Measurements from ENCODE around the gene CTIF. TPM values are rescaled to one million over a fixed set of nuclear protein-coding genes. Genes with fewer than 3 reads are reported as not detected.

CTIF gene
- total and polyA plus RNA-seq, 7 experiments from 2014 or later = 1.3 to 11.2 (median 2.5) TPM; not detected in 2

DNA sequence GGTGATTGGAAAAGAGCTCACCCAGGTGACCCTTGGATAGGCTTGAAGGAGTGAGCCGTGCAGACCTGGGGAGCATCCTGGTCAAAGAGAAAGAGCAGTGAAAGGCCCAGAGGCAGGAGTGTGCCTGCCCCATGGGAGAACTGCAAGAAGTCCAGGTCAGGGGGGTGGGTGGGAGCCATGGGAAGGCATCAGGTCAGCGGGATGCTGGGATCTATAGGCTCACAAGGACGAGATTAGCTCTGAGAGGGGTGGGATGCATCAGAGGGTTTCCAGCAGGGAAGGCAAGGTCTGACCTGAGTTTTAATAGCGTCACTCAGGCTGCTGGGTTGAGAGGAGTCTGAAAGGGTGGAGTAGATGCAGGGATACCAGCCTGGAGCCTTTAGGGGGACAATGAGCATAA lies 253.3 kb downstream of the CTIF start:
- no peak for ATAC-seq
- Mint-ChIP-seq H3K4me1 (peaks cover 0 to 13% (median 4%) of the 10 kb centered on the region in 7 donors), H3K27me3 (no peaks in the 10 kb centered on the region), H3K9me3 (peaks cover 0 to 12% (median 0%) of the 10 kb centered on the region in 11 donors), H3K4me3 (no peak overlapping the region), H3K36me3 (peaks cover 0 to 18% (median 0%) of the 10 kb centered on the region in 5 donors), H3K27ac (peak overlapping the region in 1 of 9 donors; percentile 89)
- Histone ChIP-seq H3K27ac (ENCODE audit: low read depth, low read length) (no peak overlapping the region), H3K4me1 (ENCODE audit: control insufficient read depth in 2 of 2, insufficient read depth in 2 of 2, low read length in 2 of 2) (no peaks in the 10 kb centered on the region), H3K9me3 (ENCODE audit: control insufficient read depth in 2 of 3, low read length in 3 of 3) (no peaks in the 10 kb centered on the region), H3K36me3 (ENCODE audit: control insufficient read depth in 2 of 3, insufficient read depth in 3 of 3, low read length in 3 of 3) (no peaks in the 10 kb centered on the region), H3K27me3 (ENCODE audit: control insufficient read depth in 2 of 2, insufficient read depth in 2 of 2, low read length in 2 of 2) (no peaks in the 10 kb centered on the region), H3K4me3 (ENCODE audit: low read length) (no peak overlapping the region)
- DNase-seq = no peak
- POLR2A ChIA-PET = no interaction called here
- CTCF ChIA-PET = no interaction called here
- intact Hi-C loops (cut with micrococcal nuclease) = no loop called here

DNA sequence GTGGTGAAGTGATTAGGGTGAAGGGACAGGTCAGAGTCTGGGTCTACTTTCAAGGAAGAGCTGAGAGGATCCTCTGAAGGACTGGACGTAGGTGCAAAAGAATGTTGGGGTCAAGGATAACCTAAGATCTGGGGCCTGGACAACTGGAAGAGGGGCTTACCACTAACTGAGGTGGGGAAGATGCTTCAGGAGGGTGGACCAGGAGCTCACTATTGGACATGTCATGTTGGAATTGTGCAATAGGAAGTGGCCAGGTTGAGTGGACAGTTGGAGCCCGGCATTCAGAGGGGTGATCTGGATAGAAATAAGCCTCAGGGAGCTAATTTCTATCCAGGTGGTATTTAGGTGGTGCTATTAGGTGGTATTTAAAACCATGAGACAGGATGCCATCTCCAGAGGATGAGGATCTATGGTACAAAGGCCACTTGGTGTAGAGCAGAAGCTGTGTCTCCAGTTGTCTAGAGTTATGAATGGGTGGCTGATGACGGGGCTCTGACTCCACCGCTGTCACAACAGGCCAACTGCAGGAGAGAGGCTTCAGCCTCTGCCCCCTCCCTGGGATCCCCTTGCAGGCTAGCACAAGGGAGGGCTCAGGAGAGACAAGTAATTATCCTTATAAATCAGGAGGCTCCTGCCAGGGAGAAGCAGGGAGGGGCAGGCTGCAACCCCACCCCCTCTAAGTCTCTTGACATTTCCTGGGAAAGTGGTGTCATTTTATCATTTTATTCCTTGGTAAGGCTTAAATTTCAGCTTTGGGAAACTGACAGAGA lies 254.0 kb downstream of the CTIF start:
- H3K36me3 ChIP-seq (ENCODE audit: control insufficient read depth in 2 of 3, insufficient read depth in 3 of 3, low read length in 3 of 3) = no peaks in the 10 kb centered on the region
- POLR2A ChIA-PET = no interaction called here
- intact Hi-C loops (cut with micrococcal nuclease) = no loop called here
- DNase-seq = no peak
- H3K27me3 ChIP-seq (ENCODE audit: control insufficient read depth in 2 of 2, insufficient read depth in 2 of 2, low read length in 2 of 2) = no peaks in the 10 kb centered on the region
- H3K4me3 ChIP-seq (ENCODE audit: low read length) = no peak overlapping the region
- no peak for ATAC-seq
- peaks cover 0 to 12% (median 4%) of the 10 kb centered on the region in 7 donors for H3K4me1 Mint-ChIP-seq
- no peaks in the 10 kb centered on the region for H3K9me3 ChIP-seq (ENCODE audit: control insufficient read depth in 2 of 3, low read length in 3 of 3)
- H3K27ac ChIP-seq (ENCODE audit: low read depth, low read length) = no peak overlapping the region
- H3K4me1 ChIP-seq (ENCODE audit: control insufficient read depth in 2 of 2, insufficient read depth in 2 of 2, low read length in 2 of 2) = peaks cover 0 to under 1% of the 10 kb centered on the region in 2 donors
- peaks cover 0 to 18% (median 0%) of the 10 kb centered on the region in 5 donors for H3K36me3 Mint-ChIP-seq
- no peaks in the 10 kb centered on the region for H3K27me3 Mint-ChIP-seq
- H3K27ac Mint-ChIP-seq = peak overlapping the region in 1 of 9 donors; percentile 89
- H3K9me3 Mint-ChIP-seq = peaks cover 0 to 12% (median 0%) of the 10 kb centered on the region in 11 donors
- H3K4me3 Mint-ChIP-seq = no peak overlapping the region
- CTCF ChIA-PET = no interaction called here

DNA sequence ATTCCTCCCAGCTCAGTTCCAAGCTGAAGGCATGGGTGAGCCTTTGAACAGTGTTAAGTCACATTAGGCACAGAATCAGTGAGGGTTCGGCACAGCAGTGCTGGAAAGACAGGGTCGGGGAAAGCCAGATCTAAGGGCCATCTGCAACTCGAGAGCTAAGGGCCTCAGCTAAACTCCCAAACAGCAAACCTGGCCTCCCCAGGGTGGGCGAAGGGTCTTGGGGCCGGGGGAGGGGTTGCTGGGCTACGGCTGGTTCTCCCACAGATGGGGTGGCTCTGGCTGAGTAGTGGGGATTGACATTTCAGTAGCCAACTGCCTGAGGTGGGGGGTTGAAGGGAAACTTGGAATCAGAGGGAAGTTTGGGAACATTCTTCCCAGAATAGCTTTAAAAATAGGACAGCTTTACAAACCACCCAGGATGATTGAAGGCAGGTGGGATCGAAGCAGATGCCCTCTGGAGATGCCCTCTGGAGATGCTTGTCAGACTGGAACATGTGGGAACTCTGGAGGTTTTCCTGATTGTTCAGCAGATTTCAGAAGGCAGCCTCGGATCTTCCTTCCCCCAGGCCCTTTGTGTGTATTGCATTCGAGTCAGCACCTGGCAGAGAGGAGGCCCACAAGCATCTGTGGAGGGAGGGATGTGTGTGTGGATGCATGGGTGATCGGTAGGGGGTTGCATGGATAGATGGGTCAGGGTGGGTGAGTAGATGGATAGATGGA lies 255.6 kb downstream of the CTIF start:
- Histone ChIP-seq H3K27me3 (ENCODE audit: control insufficient read depth in 2 of 2, insufficient read depth in 2 of 2, low read length in 2 of 2) (no peaks in the 10 kb centered on the region), H3K4me1 (ENCODE audit: control insufficient read depth in 2 of 2, insufficient read depth in 2 of 2, low read length in 2 of 2) (peaks cover 0 to 8% of the 10 kb centered on the region in 2 donors), H3K27ac (ENCODE audit: low read depth, low read length) (no peak overlapping the region), H3K36me3 (ENCODE audit: control insufficient read depth in 2 of 3, insufficient read depth in 3 of 3, low read length in 3 of 3) (no peaks in the 10 kb centered on the region), H3K9me3 (ENCODE audit: control insufficient read depth in 2 of 3, low read length in 3 of 3) (no peaks in the 10 kb centered on the region), H3K4me3 (ENCODE audit: low read length) (no peak overlapping the region)
- no peak overlapping the region for H3K4me3 Mint-ChIP-seq
- POLR2A ChIA-PET = interaction anchor here (1.2 kb wide), 1 partner anchor 56 kb away, joined by 3 read pairs; no protein-coding TSS in a partner anchor
- H3K4me1 Mint-ChIP-seq = peaks cover 0 to 12% (median 4%) of the 10 kb centered on the region in 7 donors
- no peak for ATAC-seq
- CTCF ChIA-PET = no interaction called here
- peaks cover 0 to 10% (median 0%) of the 10 kb centered on the region in 11 donors for H3K9me3 Mint-ChIP-seq
- peaks cover 0 to 15% (median 0%) of the 10 kb centered on the region in 5 donors for H3K36me3 Mint-ChIP-seq
- no peak overlapping the region for H3K27ac Mint-ChIP-seq
- no peaks in the 10 kb centered on the region for H3K27me3 Mint-ChIP-seq
- intact Hi-C loops (cut with micrococcal nuclease) = no loop called here
- DNase-seq = no peak

DNA sequence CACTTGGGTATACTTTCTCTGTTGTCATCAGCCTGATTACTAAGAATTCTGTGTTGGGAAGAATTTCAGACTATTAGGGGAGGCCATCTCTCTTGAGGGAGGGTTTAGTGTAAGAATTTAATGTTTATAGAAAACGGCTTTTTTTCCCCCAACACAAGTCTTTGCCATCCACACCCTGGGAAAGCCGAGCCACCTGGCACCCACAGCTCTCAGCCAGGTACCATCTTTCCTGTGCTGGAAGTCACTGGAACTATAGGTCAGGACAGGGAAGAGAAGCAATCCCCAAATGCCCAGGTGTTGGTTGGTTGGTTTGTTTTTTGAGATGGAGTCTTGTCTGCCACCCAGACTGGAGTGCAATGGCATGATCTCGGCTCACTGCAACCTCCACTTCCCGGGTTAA lies 256.9 kb downstream of the CTIF start:
- ChIA-PET CTCF (no interaction called here), POLR2A (interaction anchor here (1.2 kb wide), 1 partner anchor 55 kb away, joined by 3 read pairs; no protein-coding TSS in a partner anchor)
- Histone ChIP-seq H3K27me3 (ENCODE audit: control insufficient read depth in 2 of 2, insufficient read depth in 2 of 2, low read length in 2 of 2) (no peaks in the 10 kb centered on the region), H3K9me3 (ENCODE audit: control insufficient read depth in 2 of 3, low read length in 3 of 3) (no peaks in the 10 kb centered on the region), H3K27ac (ENCODE audit: low read depth, low read length) (no peak overlapping the region), H3K4me3 (ENCODE audit: low read length) (no peak overlapping the region), H3K4me1 (ENCODE audit: control insufficient read depth in 2 of 2, insufficient read depth in 2 of 2, low read length in 2 of 2) (peaks cover 0 to 8% of the 10 kb centered on the region in 2 donors), H3K36me3 (ENCODE audit: control insufficient read depth in 2 of 3, insufficient read depth in 3 of 3, low read length in 3 of 3) (no peaks in the 10 kb centered on the region)
- ATAC-seq (no peak), DNase-seq (no peak)
- peaks cover 0 to 14% (median 4%) of the 10 kb centered on the region in 7 donors for H3K4me1 Mint-ChIP-seq
- no peak overlapping the region for H3K27ac Mint-ChIP-seq
- peaks cover 0 to 5% (median 0%) of the 10 kb centered on the region in 11 donors for H3K9me3 Mint-ChIP-seq
- no peaks in the 10 kb centered on the region for H3K27me3 Mint-ChIP-seq
- intact Hi-C loops (cut with micrococcal nuclease) = no loop called here
- H3K36me3 Mint-ChIP-seq = peaks cover 0 to 11% (median 0%) of the 10 kb centered on the region in 5 donors
- H3K4me3 Mint-ChIP-seq = no peak overlapping the region

DNA sequence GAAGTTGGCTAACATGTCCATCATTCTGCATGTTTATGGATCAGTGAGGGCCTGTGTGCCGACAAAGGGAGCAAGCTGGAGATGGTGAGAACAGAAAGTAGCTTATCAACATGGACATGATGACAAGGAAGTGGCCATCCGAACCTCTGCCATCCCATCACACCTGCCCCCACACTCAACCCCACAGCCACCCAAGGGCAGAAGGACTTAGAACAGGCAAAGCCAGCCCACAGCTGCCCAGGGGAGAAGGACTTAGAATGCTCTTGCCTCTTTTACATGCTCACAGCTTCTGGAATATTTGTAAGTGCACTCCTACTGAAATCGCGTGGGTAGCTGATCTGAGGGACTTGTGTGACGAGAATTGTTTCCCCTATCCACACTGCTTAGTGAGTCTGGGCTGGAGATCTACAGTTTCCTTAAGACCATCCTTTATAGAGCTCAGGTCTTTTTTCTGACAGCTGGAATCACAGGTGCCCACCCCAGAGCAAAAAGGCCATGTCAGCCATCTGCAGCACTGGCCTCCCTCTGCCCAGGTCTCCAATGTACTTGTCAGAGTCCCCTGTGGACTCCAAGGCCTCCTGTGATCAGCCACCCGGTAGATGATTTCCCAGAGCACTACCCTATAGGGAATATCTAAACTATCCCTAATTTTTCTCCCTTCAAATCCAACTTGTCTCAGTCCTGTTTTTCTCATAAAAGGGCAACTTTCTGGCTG lies 257.8 kb downstream of the CTIF start:
- Mint-ChIP-seq H3K4me3 (no peak overlapping the region), H3K27me3 (no peaks in the 10 kb centered on the region), H3K4me1 (peaks cover 0 to 15% (median 5%) of the 10 kb centered on the region in 7 donors), H3K36me3 (peaks cover 0 to 9% (median 0%) of the 10 kb centered on the region in 5 donors), H3K27ac (no peak overlapping the region), H3K9me3 (peaks cover 0 to 5% (median 0%) of the 10 kb centered on the region in 11 donors)
- no peak for DNase-seq
- no peaks in the 10 kb centered on the region for H3K36me3 ChIP-seq (ENCODE audit: control insufficient read depth in 2 of 3, insufficient read depth in 3 of 3, low read length in 3 of 3)
- POLR2A ChIA-PET = no interaction called here
- no peak overlapping the region for H3K4me3 ChIP-seq (ENCODE audit: low read length)
- intact Hi-C loops (cut with micrococcal nuclease) = no loop called here
- CTCF ChIA-PET = interaction anchor here (0.6 kb wide), 1 partner anchor 12 kb away, joined by 3 read pairs; no protein-coding TSS in a partner anchor
- no peaks in the 10 kb centered on the region for H3K27me3 ChIP-seq (ENCODE audit: control insufficient read depth in 2 of 2, insufficient read depth in 2 of 2, low read length in 2 of 2)
- H3K9me3 ChIP-seq (ENCODE audit: control insufficient read depth in 2 of 3, low read length in 3 of 3) = no peaks in the 10 kb centered on the region
- H3K27ac ChIP-seq (ENCODE audit: low read depth, low read length) = no peak overlapping the region
- ATAC-seq = no peak
- H3K4me1 ChIP-seq (ENCODE audit: control insufficient read depth in 2 of 2, insufficient read depth in 2 of 2, low read length in 2 of 2) = peaks cover 0 to 8% of the 10 kb centered on the region in 2 donors

DNA sequence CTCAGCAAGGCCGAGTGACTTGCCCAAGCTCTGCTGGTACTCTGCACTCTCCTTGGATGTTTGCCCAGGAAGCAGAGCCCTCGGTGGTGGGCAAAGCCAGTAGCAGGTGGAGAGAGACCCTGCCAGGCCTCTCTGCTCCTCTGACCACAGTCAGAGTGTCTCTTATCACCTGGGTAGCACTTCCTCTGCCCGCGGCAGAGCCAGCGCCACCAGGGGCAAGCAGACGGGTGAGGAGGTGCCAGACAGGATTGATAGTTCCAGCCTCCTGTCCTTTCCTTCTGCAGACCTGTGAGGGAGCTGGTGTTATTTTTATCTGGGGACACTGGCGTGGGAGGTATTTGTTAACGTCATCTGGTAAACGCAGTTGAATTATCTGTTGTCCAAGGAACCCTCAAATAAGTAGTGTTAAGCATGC lies 259.0 kb downstream of the CTIF start:
- H3K27me3 ChIP-seq (ENCODE audit: control insufficient read depth in 2 of 2, insufficient read depth in 2 of 2, low read length in 2 of 2) = no peaks in the 10 kb centered on the region

More for the DNA sequence above, 259.0 kb downstream of the CTIF start:
- H3K4me3 ChIP-seq (ENCODE audit: low read length) = no peak overlapping the region
- H3K9me3 Mint-ChIP-seq = peaks cover 0 to 2% (median 0%) of the 10 kb centered on the region in 11 donors
- peaks cover 0 to 8% of the 10 kb centered on the region in 2 donors for H3K4me1 ChIP-seq (ENCODE audit: control insufficient read depth in 2 of 2, insufficient read depth in 2 of 2, low read length in 2 of 2)
- H3K27ac Mint-ChIP-seq = no peak overlapping the region
- no peaks in the 10 kb centered on the region for H3K9me3 ChIP-seq (ENCODE audit: control insufficient read depth in 2 of 3, low read length in 3 of 3)
- no peaks in the 10 kb centered on the region for H3K36me3 ChIP-seq (ENCODE audit: control insufficient read depth in 2 of 3, insufficient read depth in 3 of 3, low read length in 3 of 3)
- CTCF ChIA-PET = no interaction called here
- no peak overlapping the region for H3K4me3 Mint-ChIP-seq
- H3K4me1 Mint-ChIP-seq = peaks cover 0 to 24% (median 4%) of the 10 kb centered on the region in 7 donors
- no peak overlapping the region for H3K27ac ChIP-seq (ENCODE audit: low read depth, low read length)
- H3K36me3 Mint-ChIP-seq = peaks cover 0 to 2% (median 0%) of the 10 kb centered on the region in 5 donors
- ATAC-seq (peak; percentile 27), DNase-seq (no peak)
- POLR2A ChIA-PET = no interaction called here
- no peaks in the 10 kb centered on the region for H3K27me3 Mint-ChIP-seq
- intact Hi-C loops (cut with micrococcal nuclease) = no loop called here

Measured in naive thymus-derived CD4-positive, alpha-beta T cell (primary cell).